Tibial artery (tissue), 4 donors: ENCODE results near the gene EEIG1.

Experiments used
- DNase-seq, 2 donors: peaks; one replicate each; pipeline ENCODE4 v3.0.0-alpha.2; 2019
- H3K27ac ChIP-seq, 2 donors: fragments of 200-600 bp; sonication (generic) in 1 of 2; 1 replicate in 1 of 2; 2 replicates in 1 of 2; pipeline ENCODE4 v1.5.1; 2018 to 2019; ENCODE audit warnings: mild to moderate bottlenecking in 1 of 2
- H3K27me3 ChIP-seq, 2 donors: fragments of 200-600 bp; sonication (generic) in 1 of 2; one replicate each; pipeline versions ENCODE4 v1.5.1 to v1.6.0; 2016 to 2019
- H3K36me3 ChIP-seq, 3 donors: fragments of 200-600 bp; sonication (generic) in 2 of 3; one replicate each; pipeline ENCODE4 v1.5.1; 2016 to 2019; ENCODE audit warnings: mild to moderate bottlenecking in 2 of 3
- H3K4me1 ChIP-seq, 4 donors: fragments of 200-600 bp; sonication (generic) in 2 of 4; 1 replicate in 3 of 4; 2 replicates in 1 of 4; pipeline ENCODE4 v1.5.1; 2016 to 2019
- H3K4me3 ChIP-seq, 2 donors: fragments of 200-600 bp; sonication (generic) in 1 of 2; 1 replicate in 1 of 2; 2 replicates in 1 of 2; pipeline ENCODE4 v1.5.1; 2018 to 2019; ENCODE audit warnings: mild to moderate bottlenecking in 2 of 2
- H3K9me3 ChIP-seq, 3 donors: fragments of 200-600 bp; sonication (generic) in 1 of 3; one replicate each; pipeline ENCODE4 v1.5.1; 2016 to 2019
- intact Hi-C: fragments of 100-400 bp; cut with DNase I; formaldehyde crosslinking; loops from one replicate; pipeline ENCODE4 v1.15.0; 2023; ENCODE audit warnings: low total_unique reads
- TF ChIP-seq, protein P1 (sequence below), 2 experiments: fragments of 200-600 bp in 1 of 2; fragments of 450-650 bp in 1 of 2; IDR thresholded peaks; one replicate each; pipeline ENCODE4 v1.5.1; 2017 to 2019; ENCODE audit warnings: antibody characterized with exemption in 2 of 2, mild to moderate bottlenecking in 1 of 2, moderate library complexity in 1 of 2

Gene EEIG1

DNA sequence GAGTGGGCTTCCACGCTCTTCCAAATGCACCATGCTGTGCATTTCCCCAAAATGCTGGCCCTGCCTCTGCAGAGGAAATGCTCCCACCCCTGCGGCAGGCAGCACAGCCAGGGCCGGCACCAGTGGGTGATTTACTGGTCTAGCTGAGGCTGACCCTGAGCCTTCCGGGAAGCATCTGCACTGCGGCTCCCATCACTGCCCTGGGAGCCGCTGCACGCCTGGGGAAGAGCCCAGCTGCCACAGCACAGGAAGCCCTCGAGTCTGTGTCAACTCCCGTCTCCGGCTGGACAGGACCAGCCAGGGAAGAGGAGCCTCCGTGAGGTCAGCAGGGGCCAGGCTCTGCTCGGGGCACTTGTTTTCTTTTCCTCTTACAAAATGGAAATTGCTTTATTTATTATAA is 25.1 kb upstream of the EEIG1 start:
- Histone ChIP-seq H3K4me3 (no peak overlapping the region), H3K27ac (no peak overlapping the region), H3K27me3 (peaks cover 0 to 4% of the 10 kb centered on the region in 2 donors), H3K36me3 (no peaks in the 10 kb centered on the region), H3K4me1 (peaks cover 0 to 16% (median 0%) of the 10 kb centered on the region in 4 donors), H3K9me3 (no peaks in the 10 kb centered on the region)
- intact Hi-C loops: no loop called here
- DNase-seq: no peak
- TF ChIP-seq, protein P1, sequence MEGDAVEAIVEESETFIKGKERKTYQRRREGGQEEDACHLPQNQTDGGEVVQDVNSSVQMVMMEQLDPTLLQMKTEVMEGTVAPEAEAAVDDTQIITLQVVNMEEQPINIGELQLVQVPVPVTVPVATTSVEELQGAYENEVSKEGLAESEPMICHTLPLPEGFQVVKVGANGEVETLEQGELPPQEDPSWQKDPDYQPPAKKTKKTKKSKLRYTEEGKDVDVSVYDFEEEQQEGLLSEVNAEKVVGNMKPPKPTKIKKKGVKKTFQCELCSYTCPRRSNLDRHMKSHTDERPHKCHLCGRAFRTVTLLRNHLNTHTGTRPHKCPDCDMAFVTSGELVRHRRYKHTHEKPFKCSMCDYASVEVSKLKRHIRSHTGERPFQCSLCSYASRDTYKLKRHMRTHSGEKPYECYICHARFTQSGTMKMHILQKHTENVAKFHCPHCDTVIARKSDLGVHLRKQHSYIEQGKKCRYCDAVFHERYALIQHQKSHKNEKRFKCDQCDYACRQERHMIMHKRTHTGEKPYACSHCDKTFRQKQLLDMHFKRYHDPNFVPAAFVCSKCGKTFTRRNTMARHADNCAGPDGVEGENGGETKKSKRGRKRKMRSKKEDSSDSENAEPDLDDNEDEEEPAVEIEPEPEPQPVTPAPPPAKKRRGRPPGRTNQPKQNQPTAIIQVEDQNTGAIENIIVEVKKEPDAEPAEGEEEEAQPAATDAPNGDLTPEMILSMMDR (IDR thresholded peaks at IDR 0.05): no peak

DNA sequence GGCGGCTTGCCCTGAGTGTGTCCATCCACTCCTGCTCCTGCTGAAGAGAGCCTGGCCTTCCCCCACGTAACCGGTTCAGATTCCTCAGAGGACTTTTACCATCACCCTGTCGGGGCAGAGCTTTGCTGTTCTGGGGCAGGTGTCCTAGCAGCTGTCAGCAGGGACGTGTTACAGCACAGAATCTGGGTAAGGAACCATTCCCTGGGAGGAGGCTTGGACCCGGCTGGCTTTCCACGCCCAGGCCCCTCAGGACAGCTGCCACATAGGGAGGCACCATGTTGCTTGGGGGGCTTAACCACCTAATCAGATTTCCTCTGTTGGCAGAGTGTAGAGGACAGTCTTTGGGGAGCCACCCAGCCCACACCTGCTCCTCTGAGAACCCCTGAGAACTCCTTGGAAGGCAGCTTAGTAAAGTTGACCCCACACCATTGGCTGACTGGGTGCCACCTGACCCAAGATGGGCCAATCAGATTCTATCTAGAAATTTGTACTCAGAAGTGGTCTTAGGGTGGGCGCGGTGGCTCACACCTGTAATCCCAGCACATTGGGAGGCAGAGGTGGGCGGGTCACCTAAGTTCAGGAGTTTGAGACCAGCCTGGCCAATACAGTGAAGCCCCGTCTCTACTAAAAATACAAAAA is 23.3 kb upstream of the EEIG1 start:
- Histone ChIP-seq H3K9me3 (no peaks in the 10 kb centered on the region), H3K27me3 (peaks cover 0 to 4% of the 10 kb centered on the region in 2 donors), H3K36me3 (no peaks in the 10 kb centered on the region), H3K27ac (no peak overlapping the region), H3K4me3 (no peak overlapping the region), H3K4me1 (peaks cover 0 to 16% (median 0%) of the 10 kb centered on the region in 4 donors)
- DNase-seq: no peak
- TF ChIP-seq, protein P1 (IDR thresholded peaks at IDR 0.05): no peak
- intact Hi-C loops: no loop called here

DNA sequence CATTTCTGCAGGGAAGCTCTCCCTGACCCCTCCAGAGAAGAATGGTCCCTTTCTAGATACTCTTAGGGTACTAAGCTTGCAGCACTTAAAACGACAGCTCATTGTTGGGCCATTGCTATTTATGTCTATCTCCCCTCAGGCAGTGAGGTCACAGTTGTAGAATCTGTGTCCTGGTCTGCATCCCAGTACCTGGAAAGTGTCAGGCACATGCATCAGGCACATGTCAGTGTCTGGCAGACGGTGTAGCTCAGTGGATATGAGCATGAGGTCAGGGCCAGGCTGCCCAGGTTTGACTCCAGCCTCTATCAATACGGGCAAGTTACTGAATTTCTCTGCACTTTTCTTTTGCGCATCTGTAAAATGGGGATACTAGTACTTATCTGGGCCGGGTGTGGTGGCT is 22.2 kb upstream of the EEIG1 start:
- no peak overlapping the region for H3K4me3 ChIP-seq

DNA sequence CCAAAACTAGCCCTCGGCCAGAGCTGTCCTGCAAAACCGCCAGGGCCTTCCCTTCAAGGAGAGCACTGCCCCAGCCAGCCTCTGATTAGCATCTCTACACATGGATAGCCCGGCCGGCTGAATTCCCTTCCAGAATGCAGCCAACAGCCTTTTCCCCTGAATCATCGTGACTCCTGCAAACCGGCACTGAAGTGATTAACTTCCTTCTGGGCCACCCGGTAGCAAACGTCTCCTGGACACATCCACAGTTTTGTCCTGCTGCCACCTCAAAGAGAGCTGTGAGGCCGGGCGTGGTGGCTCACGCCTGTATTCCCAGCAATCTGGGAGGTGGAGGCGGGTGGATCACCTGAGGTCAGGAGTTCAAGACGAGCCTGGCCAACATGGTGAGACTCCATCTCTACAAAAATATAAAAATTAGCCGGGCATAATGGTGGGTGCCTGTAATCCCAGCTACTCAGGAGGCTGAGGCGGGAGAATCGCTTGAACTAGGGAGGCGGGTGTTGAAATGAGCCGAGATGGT is 21.1 kb upstream of the EEIG1 start:
- Histone ChIP-seq H3K36me3 (no peaks in the 10 kb centered on the region), H3K27ac (no peak overlapping the region), H3K27me3 (peaks cover 0 to 4% of the 10 kb centered on the region in 2 donors), H3K4me3 (no peak overlapping the region), H3K4me1 (peaks cover 0 to 7% (median 0%) of the 10 kb centered on the region in 4 donors), H3K9me3 (no peaks in the 10 kb centered on the region)
- intact Hi-C loops: no loop called here
- TF ChIP-seq, protein P1 (IDR thresholded peaks at IDR 0.05): no peak
- DNase-seq: no peak

More for the DNA sequence above, 22.2 kb upstream of the EEIG1 start:
- no peak overlapping the region for H3K27ac ChIP-seq
- intact Hi-C loops: no loop called here
- TF ChIP-seq, protein P1 (IDR thresholded peaks at IDR 0.05): no peak
- H3K27me3 ChIP-seq: peaks cover 0 to 4% of the 10 kb centered on the region in 2 donors
- H3K9me3 ChIP-seq: no peaks in the 10 kb centered on the region
- peaks cover 0 to 16% (median 0%) of the 10 kb centered on the region in 4 donors for H3K4me1 ChIP-seq
- DNase-seq: no peak
- H3K36me3 ChIP-seq: no peaks in the 10 kb centered on the region

DNA sequence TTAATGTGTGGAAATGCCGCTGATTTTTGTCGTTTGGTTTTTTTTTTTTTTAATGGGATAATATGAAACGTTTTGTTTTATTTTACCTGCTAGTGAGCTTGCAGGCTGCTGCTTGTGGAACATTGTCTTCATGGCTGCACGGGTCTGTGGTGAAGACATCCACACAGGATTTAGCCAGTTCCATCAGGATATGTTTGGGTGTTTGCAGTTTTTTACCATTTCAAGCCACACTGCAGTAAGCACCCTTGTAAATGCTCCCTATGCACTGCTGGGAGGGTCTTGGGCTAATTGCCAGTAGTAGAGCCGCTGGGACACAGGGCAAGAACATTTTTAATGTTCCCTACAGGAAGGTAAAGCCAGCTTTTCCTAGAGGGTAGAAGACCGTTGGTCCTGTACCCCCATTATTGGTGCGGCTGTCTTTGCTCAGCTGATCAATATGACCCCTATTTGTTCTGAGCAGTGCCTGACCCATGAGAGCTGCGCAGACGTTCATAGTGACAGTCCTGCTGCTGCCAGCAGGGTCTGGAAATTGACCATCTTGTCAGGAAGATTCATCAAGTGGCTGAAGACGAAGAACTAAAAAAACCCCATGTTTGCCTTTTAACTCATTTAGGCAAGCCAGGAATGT is 20.5 kb upstream of the EEIG1 start:
- Histone ChIP-seq H3K4me1 (peaks cover 0 to 6% (median 0%) of the 10 kb centered on the region in 4 donors), H3K27me3 (peaks cover 0 to 4% of the 10 kb centered on the region in 2 donors), H3K36me3 (no peaks in the 10 kb centered on the region), H3K4me3 (no peak overlapping the region), H3K27ac (no peak overlapping the region), H3K9me3 (no peaks in the 10 kb centered on the region)
- DNase-seq: no peak
- TF ChIP-seq, protein P1 (IDR thresholded peaks at IDR 0.05): no peak
- intact Hi-C loops: no loop called here
